Pulmonary artery endothelial cell (primary cell): ENCODE measurements around the gene AHCYL2. TPM values are rescaled to one million over a fixed set of nuclear protein-coding genes. Genes with fewer than 3 reads are reported as not detected.
A peak's percentile ranks its signal among the peaks of the same experiment; 100 is the strongest.
"Not testable (repeated sequence)": the region's sequence is repeated elsewhere in the genome, so short reads cannot be mapped to it uniquely, and the experiment has no call there.

Experiments
- DNase-seq: peaks from one replicate; pipeline ENCODE4 v3.0.0-alpha.2; 2011; ENCODE audit warnings: low read depth, low spot score
- total RNA-seq: library from RNA; depleted of rRNA; stranded (reverse); fragments of >200 nt; gene quantifications from 2 replicates; pipeline ENCODE4 v1.2.3, GENCODE V29; 2014

The AHCYL2 gene
- total RNA-seq, 1 donor from 2014 or later: 7.7 TPM

DNA sequence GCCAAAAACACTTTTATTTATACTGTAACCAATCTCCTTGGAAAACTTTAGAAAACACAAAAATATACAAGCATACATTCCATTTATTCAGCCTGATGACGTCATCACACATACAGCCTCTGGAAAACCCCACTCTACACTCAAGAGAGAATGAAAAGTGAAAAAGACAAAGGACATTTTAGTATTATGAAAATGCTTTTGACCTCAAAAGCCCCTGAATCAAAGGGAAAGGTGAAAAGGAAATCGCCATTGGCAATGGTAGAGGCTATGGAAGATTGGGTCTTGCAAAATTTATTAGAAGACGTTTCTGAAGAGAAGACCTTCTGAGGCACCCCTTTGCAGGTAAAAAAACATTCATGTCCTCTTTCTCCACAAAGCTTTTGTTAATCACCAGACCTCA is 126.5 kb downstream of the AHCYL2 start:
- DNase-seq: no peak

DNA sequence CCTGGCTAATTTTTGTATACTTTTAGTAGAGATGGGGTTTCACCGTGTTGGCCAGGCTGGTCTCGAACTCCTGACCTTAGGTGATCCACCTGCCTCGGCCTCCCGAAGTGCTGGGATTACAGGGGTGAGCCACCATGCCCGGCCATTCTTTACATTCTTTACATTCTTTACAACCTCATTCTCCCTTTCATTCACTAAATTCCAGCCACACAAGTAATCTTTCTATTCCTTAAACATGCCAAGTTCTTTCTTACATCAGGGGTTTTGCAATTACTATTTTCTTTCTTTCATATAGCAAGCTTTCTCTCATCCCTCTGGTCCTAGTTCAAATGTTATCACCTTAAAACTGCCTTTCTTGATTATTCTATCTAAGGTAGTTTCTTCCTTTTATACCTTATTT is 128.3 kb downstream of the AHCYL2 start:
- DNase-seq: not testable (repeated sequence)

DNA sequence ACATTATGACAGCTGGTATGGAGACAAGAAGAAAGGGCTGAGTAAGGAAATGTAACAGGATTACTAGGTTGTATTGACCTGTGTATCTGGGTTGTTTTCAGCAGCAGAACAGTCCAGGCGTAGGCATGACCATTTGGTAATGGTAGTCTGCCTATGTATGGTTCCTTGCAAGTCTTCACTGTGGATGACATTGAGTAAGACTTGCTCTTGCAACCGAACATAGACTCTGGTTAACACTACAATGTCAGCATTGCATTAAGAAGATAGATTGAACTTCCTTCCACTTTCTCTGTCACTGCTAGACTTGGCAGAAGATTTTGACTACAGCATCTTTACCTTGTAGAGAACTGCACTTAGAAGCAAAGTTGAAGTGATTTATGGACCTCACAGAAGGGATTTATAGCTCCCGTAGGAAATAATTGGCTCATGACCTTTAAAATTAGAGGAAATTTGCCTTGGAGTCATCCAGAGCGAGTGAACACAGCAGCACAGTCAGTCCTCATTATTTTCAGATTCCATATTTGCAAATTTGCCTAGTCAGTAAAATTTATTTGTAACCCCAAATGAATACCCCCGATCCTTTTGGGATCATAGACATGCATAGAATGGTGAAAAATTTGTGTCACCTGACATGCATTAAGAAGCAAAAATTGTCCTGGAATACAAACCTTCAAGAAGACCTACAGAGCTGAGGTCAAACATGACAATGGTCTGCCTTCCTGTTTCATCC is 129.8 kb downstream of the AHCYL2 start:
- DNase-seq: no peak

DNA sequence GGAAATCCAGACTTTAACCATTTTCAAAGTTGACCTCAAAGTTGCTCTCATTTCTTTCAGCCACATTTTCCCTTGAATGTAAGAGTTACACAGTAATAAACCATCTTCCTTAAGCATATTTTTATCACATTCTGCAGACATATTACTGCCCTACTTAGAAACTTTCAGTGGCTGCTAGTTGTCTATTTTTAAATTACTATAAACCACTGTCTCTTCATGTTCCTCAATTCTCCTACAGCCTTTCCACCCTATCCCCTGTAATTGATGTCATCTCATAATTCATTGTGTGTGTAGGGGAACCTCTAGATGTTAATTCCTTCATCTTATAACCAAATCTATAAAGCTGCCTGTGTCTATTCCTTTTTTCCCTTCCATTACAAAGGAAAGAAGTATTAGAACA is 131.3 kb downstream of the AHCYL2 start:
- DNase-seq: no peak

DNA sequence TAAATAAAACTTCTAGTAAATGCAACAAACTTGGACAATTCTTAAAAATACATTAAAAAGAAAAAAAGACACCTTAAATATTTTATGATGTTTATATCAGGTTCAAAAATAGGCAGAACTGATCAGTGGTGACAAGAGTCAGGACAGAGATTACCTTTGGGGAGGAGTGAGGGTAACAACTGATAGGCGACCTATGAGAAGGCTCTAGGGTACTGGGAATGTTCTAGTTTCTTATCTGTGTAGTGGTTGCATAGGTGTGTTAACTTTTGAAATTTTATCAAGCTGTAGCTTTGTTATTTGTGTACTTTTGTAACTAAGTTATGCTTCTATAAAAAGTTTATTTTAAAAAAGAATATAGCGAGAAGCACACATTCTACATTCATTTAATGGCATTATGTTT is 134.3 kb downstream of the AHCYL2 start:
- DNase-seq: no peak

DNA sequence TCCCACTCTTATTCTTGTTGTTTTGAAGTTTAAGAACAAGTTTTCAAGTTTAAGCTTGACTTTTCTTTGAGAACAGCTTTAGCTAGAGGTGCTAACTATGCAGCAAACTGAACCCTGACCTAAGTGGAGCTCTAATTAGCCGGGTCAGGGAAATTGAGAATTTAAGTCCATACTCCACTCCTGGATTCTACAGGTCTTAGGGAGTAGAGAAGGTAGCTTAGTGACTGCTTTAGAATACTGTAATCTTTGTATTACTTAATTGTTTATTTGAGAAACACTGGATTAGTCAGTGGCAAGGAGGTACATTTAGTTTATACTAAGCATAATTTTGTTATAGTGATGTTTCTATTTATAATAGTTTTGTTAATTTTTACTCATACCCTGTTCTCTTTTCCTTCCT is 134.8 kb downstream of the AHCYL2 start:
- no peak for DNase-seq

DNA sequence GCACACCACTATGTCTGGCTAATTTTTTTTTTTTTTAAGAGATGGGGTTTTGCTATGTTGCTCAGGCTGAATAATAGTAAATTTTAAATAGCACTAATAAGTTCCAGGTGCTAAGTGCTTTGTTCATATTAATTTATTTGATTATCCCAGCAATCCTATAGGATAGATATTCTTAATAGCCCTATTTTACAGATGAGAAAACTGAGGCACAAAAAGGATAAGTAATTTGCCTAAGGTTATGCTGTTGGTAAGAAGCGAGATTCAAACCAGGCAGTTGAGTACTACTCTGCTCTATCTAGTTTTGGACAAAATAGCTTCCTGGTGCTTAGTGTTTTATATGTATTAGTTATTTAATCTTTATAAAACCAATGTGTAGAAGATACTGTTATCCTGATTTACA is 136.9 kb downstream of the AHCYL2 start:
- DNase-seq: no peak

DNA sequence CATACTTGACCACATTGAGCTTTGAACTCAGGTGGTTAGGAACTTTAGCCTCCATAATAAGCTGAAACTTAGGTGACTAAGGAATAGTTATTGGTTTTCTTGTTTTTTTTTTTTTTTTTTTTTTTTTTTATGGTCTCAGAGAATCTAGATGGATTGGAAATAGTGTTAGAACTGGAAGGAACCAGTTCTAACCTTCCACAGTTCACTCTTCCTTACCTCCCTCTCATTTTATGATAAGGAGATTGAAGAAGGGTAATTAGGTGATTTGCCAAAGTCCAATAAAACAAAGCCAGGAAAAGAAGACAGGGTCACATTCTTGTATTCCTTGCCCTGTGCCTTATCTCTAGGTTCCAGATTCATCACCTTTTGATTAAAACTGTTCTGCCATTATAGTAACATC is 137.7 kb downstream of the AHCYL2 start:
- no peak for DNase-seq

DNA sequence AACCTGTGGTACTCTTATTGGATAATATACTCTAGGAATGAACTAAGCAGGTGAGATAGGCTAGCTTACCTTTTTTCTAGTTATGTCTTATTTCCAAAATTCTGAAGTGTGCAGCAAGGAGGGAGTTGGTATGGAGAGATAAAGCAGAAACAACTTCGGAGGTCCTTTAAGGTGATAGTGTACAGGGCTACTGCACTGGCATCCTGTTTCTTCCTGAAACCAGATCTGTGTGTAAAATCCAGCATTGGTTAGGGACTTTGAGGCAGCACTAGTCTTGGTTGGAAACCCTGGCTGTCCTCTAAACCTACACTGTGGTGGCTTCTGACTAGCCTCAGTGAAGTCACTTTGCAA is 142.5 kb downstream of the AHCYL2 start:
- no peak for DNase-seq

DNA sequence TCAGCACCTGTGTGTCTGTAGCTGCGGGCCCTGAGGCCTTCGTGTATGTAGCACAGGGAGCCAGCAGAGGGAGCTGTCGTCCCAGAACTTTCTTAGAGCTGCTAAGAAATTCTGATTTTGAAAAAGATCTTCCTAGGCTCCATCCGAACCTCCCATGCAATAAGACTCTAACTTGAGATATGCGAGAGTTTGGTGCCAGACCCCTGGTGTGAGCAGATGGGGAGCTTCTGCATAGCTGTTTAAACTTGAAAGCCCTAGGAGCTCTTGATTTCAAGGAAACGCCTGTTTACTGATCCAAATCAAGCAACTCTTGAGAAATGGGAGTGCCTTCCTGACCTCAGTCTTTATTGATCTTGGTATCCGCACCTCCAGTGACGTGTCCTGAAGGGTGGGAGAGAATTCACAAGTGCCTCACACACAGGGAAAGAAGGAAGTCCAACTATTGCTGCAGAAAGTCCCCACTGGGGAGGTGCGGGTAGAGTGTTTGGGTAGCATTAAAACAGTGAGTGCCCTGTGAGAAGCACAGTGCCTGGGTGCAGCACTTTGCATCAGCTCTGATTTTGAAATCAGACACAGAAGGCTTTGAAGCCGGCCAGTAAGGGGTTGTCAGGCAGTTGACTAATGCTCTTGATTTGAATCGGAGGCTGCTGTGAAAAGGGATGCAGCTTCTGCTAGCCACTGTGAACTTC is 143.0 kb downstream of the AHCYL2 start:
- peak; percentile 19 for DNase-seq

DNA sequence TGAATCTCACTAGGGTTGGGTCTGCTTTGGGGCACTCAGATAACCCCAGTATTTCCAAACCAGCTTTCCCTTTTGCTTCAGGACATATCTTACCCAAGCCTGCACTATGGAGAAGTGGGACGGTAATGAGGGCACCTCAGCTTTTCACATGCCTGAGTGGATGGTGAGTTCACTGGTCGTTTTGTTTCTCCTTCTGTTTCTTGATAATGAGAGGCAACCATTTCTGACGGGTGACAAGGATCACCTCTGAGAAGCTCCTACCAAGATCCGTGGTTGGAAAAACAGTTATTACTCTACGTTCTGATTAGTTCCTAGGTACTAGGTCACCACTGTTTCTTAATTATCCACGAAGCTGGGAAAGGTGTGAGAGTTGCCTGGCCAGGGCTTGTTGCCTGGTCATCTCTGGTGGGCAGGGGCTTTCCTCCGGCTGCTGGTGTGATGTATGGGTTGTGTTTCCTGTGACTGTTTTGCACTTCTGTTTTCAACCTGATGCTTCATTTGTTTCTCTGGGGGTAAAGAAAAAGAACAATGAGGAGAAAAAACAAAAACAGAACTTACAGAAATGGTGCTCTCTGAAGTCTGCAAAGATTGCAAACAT is 143.7 kb downstream of the AHCYL2 start:
- no peak for DNase-seq

DNA sequence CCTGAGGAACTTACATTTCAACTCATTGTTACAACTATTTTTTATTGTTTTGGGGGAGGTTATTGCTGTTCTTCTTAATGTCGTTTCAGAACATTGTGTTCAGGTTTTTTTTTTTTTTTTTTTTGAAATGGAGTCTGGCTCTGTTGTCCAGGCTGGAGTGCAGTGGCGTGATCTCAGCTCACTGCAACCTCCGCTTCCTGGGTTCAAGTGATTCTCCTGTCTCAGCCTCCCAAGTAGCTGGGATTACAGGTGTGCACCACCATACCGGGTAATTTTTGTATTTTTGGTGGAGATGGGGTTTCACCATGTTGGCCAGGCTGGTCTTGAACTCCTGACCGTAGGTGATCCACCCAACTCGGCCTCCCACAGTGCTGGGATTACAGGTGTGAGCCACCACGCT is 144.6 kb downstream of the AHCYL2 start:
- DNase-seq: not testable (repeated sequence)

DNA sequence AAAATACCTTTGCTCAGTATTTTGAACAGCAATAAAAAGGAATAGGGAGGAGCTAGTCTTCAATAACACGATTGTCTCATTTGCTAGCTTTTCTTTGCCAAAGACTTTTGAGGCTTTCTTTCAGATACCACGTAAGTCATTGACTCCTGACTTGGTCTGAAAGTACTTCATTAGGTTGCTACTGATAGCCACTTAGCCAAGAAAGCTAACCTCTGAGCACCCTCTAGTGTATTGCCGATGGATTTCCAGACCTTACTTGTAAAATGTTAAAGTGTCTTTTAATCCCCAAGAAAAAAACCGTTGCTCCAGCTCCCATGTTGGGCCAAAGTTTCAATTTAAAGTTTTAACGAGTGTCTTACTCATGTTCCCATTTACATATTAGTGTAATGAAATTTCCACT is 146.0 kb downstream of the AHCYL2 start:
- DNase-seq: no peak

DNA sequence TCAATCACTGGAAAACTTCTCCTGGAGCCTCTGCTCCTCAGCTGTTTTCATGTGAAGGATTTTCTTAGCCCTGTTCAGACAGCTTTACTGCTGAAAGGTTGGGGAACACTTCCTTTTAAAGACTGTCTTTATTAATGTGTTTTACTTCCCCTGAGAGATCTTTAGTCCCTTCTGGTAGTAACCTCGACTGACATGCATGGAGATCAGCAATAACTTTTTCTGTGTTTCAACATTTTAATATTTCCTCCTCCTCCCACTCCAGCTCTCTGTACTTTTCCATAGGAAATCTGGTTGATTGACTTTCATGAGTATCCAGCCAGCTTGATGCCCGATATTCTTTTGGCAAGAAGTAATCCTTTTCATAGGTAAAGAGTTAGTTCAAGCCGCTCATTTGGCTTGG is 146.7 kb downstream of the AHCYL2 start:
- DNase-seq: no peak

DNA sequence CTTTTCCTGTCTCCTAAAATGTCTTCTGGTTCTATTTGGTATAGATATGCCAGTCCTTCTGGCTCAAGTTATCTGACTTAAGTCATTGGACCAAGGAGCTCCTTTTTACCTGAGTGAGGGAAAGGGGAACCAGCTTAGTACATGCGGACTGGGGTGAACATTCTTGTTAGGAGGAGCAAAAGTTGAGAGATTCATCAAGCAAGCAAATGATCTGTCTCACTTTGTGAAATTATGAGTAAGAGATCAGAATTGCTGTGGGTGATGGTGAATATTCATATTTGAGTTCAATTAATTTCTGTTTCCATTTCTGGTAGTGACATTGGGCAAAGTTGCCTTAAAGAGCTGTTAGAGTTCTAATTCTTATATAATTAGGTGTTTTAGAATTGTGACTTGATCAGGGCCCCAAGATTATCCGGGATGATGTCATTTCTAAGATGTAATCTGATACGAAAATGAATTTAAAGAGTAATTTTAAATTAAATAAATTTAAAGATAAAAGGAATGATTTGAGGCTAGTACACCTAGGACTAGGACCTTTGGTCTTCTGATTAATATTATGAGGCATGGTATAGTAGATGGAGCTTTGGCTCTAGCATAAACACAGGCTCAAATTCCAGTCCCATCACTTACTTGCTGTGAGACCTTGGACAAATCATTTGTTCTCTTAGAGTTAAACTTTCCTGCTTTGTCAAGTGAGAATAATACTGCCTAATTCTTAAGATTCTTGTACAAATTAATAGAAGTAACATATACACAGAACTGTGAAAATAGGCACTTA is 149.0 kb downstream of the AHCYL2 start:
- no peak for DNase-seq

DNA sequence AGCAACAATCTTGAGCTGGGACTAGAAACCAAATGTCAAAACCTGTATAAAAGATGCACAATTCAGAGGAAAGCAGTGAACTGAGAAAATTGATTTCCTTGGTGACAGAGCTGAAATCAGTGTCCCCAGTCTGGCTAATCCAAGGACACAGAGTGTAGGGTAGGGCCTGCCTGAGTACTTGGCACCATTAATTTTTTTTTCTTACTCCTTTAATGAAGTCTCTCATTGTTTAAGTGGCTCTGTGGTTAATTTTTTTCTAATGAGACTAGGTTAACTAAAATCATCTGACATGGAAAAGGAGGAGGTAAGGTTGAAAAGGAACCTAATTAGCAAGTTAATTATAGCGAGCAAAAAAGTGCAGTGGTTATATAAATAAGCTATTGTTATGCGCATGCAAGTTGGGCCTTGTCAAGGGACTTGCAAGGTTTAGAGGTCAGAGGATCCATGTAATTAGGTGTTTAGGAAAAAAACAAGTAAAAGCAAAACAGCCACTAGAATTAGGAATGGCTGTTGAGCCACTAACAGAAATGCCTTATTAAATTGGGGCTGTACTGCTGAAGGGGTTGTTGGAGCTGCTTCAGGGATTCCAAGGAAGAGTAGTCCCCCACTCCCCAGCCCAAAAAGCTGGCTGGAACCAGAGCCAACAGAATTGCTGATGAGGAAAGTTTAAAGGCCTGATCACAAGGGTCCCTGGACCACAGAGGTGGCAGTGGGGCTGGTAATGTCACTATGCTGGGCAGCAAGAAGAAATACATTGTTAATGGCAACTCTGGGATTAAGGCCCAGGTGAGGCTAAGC is 150.5 kb downstream of the AHCYL2 start:
- DNase-seq: no peak

DNA sequence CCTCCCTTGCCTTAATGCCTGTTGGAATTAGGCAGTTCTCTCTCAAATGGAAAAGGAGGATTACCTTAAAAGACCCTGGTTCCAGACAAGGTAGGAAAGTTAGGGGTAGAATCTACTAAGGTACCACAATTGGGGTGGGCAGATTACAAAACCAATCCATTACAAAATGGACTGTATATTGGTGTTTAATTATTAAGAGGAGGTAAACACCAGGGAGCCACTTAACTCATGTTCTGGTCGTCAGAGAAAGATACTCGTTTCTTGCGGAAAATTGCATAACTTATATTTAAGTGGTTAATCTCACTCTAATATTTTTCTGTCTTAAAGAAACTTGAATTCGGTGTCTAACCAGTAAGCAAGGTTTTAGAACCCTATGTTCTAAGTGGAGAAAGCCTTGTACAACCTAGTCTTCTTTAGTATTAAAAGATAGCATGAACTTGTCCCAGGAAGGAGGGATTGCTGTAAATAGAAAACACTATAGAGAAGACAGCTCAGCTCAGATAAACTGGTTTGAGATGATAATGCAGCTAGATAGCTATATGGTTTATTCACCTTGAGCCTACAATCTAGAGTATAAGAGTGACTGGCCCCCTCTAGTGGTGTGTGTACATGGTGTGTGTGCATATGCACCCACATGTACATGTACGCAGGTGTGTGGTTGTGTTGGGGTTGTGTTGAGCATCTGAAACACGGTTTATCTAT is 151.4 kb downstream of the AHCYL2 start:
- no peak for DNase-seq

DNA sequence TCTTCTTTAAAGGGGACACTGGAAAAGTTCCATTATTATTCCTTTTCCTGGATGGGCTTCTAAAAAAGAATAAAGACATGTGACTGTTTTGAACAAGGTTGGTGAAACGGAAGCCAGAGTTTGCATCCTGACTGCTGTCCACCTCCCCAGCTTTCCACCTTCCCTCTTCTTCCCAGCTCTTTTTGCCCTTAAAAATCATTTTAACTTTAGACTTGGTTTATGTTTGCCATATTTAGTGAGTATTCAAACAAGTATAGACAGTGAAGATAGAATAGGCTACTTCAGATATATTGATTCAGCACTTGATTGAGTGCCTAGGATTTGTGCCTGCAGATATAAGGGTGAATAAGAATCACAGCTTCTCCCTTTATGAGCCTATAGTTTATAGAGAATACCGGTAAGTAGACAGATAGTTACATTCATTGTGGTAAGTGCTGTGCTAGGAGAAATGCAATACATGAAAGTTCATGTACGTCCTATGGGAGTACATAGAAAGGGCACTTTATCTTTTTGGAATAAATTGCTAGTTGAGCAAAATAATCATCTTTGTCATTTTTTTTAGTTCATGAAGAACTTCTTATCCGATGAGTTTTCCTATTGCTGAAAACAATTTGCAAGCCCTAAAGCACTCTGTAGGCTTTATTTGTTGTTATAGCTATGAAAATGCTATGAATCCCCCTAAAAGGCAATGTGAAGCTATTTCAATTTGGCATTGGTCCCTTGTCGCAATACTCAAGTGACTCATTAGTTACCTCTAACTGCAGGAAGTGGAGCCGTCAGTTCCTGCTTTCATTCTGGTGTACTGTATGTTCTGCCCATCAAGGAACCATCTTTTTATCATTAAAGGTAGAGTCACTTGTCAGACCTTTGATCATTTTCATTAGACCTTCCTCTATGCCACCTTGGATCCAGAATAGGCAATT is 152.2 kb downstream of the AHCYL2 start:
- DNase-seq: no peak

DNA sequence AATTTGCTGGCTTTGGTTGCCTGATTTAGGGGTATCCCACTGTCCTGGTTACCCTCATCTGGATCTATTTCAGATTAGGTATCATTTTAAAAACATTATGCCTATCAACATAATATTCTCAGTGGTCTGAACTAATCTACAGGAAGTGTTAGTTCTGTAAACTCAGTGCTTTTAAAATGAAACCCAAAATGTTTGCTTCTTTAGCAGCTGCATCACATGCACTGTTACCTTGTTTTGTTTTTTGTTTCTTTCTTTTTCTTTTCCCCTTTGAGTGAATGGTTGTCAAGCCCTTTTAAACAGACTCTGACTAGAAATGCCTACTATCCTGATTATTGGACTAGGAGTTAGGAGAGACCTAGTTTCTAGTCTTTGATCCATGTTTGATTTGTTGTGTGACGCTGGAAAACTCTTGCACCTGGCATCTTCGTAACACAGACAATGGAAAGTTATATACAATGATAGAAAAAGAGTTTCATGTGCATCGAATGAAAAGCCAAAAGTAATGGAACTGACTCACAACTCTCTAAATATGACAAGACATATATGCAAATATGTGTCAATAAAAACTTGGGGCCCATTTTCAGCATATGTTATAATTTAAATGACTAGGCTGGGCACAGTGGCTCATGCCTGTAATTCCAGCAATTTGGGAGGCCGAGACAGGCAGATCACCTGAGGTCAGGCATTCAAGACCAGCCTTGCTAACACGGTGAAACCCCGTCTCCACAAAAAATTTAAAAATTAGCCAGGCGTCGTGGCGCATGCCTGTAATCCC is 157.1 kb downstream of the AHCYL2 start:
- DNase-seq: no peak
